Middle frontal gyrus (tissue), 1 donor: ENCODE data around the gene ZGPAT.
"Not testable (repeated sequence)": the region's sequence is repeated elsewhere in the genome, so short reads cannot be mapped to it uniquely, and the experiment has no call there.

Experiments
- DNase-seq: peaks from one replicate; pipeline ENCODE4 v3.0.0-alpha.2; 2015; ENCODE audit warnings: low spot score; ENCODE audit errors: extremely low spot score

ZGPAT gene, protein sequence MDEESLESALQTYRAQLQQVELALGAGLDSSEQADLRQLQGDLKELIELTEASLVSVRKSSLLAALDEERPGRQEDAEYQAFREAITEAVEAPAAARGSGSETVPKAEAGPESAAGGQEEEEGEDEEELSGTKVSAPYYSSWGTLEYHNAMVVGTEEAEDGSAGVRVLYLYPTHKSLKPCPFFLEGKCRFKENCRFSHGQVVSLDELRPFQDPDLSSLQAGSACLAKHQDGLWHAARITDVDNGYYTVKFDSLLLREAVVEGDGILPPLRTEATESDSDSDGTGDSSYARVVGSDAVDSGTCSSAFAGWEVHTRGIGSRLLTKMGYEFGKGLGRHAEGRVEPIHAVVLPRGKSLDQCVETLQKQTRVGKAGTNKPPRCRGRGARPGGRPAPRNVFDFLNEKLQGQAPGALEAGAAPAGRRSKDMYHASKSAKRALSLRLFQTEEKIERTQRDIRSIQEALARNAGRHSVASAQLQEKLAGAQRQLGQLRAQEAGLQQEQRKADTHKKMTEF

DNA sequence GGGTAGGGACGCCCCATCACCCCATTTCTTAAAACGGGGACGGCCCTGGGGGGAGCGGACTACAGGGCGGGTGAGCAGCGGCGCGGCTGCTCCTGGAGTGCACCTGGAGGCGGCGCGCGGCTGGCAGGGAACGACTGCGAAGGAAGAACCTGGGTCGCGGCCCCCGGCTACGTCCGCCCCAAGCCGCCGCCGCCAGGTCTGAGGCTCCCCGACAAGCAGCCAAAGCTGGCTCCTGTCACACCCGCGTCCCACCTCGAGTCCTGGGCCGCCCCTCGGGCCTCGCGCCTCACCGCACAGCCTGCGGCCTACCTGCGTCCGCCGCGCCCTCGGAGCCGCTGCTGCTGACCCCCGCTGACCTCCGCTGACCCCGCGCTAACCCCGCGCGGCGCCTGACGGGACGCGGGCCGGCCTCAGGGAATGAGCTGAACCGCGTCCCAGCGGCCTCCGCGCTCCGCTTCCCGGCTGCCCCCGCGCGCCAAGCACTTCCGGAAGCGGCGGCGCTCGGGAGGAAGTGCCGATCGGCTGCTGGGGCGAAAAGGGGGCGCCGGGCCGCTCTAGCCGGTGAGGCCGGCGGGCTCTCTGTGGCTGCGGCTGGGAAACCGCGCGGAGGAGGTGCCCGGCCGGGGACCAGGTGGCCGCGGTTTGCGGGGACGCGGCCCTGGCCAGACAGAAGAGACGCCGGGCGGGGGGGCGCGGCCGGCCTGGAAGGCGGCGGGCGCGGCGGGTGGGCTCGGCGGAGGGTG is at the start of gene ZGPAT, which contains the start of gene ARFRP1:
Gene ZGPAT, plus strand, starts transcription at position 482 of the 743 bp plus-strand sequence. CDS start 542 bp downstream, outside the sequence.
Gene ARFRP1, minus strand, starts transcription at position 419 of the 743 bp plus-strand sequence. CDS start 885 bp downstream, outside the sequence.
- peak; percentile 87 for DNase-seq

DNA sequence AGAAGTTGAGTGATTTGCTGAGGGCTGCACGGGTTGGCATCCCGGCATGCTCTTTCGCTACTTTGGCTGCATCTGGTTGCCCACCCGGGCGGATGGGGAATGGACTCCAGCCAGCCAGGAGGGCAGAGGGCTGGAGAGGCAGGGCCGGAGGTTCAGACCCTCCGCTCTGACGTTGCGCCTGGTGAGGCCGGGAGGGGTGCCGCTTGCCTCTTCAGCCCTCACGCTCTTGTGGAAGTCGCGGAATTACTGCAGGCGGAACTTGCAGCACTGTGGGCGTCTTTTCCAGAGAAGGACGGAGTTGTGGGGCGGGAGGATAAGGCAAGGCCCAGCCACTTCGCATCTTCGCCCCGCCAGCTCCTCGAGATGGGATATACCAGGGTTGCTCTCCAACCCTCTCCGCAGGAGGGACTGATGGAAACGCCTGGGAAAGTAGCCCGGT is 49.1 kb upstream of the ZGPAT start:
- DNase-seq = peak; percentile 5

DNA sequence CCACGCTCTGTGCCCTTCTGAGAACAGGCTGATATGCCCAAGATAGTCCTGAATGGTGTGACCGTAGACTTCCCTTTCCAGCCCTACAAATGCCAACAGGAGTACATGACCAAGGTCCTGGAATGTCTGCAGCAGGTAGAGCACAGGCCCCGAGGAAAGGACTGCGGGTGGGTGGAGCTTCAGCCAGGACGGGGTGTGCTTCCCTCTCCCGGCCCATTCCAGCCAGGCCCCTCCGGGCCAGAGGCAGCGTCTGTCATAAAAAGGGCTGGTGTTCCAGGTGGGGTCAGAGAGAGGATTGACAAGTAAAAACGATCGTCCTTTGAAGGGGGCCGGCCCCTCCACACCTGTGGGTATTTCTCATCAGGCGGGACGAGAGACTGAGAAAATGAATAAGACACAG is 48.5 kb upstream of the ZGPAT start:
- no peak for DNase-seq

DNA sequence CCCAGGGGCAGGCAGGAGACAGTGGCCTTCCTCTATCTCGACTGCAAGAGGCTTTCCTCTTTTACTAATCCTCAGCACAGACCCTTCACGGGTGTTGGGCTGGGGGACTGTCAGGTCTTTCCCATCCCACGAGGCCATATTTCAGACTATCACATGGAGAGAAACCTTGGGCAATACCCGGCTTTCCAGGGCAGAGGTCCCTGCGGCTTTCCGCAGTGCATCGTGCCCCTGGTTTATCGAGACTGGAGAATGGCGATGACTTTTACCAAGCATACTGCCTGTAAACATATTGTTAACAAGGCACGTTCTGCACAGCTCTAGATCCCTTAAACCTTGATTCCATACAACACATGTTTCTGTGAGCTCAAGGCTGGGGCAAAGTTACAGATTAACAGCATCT is 47.7 kb upstream of the ZGPAT start:
- DNase-seq = not testable (repeated sequence)

DNA sequence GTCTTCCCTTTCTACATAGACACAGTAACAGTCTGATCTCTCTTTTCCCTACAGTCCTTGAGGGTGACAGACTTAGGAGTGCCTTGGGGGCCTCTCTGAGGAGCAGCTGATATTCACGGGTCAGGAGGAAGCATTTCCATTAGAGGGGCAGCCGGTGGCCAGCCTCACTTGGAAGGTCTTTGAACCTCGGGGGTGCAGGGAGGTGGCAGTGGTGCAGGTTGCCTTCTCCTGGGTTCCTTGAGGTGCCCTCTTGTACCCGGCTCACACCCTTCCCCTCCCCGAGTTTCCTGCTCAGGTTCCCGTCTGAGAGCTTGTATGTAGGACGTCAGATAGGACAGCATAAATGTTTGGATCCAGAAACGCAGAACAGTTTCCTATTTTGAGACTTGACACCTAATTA is 47.2 kb upstream of the ZGPAT start:
- DNase-seq = no peak

DNA sequence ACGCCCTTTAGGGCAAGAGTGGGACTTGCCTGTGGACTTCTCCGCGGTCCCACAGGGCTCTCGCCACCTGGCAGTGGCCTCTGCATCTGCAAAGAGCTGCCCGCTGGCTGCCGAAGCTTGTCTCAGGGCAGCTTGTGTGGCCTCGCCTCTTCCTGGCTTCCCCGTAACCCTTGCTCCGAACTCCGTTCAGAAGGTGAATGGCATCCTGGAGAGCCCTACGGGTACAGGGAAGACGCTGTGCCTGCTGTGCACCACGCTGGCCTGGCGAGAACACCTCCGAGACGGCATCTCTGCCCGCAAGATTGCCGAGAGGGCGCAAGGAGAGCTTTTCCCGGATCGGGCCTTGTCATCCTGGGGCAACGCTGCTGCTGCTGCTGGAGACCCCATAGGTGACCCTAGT is 46.7 kb upstream of the ZGPAT start:
- DNase-seq = no peak

DNA sequence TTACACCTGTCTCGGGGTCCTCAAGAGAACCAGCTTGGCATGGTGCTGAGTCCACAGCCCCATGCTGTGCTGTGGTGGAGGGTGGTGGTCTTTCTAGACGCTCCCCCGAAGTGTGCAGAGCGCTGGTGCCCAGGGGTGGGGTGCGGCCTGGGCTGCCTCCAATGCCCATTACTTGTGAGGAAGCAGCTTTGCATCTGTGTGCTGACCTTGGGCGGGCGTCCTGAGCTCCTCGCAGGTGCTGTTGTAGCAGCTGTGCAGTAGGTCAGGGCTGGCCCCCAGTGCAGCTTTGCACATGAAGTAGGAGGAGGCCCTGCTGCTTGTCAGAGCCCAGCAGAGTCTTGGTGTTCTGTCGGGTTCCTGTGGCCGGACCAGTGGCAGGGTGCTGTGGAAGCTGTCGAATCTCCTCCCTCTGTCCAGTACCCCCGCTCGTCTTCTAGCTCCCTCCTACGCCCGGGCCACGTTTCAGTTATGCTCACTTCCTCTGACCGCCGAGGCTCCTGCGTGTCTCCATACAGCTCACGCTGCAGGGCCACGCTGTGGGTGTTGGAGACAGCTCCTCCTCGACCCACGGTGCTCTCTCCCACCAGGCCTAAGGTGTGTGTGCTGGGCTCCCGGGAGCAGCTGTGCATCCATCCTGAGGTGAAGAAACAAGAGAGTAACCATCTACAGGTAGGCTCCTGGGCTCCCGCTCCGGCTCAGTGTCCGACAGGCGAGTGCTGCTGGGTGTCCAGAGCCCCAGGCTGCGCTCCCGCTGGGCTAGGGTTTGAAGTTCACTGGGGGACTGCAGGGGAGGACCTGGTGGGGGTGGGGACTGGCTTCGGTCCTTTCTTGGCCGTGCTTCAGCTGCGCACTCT is 45.7 kb upstream of the ZGPAT start:
- no peak for DNase-seq

DNA sequence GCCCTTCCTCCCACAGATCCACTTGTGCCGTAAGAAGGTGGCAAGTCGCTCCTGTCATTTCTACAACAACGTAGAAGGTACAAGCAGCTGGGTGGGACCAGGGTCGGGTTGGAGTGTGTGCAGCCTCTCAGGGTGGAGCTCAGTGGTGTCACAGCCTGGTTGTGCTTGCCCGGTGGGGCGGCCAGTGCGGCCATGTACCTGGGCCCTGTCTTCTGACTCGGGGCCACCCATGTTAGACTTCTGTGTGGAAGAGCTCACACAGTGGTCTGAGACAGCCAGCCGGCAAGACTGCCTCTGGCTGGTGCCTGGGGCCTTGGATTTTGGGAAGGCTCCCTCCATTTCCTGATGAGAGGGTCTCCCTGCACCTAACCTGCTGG is 45.0 kb upstream of the ZGPAT start:
- DNase-seq = no peak

DNA sequence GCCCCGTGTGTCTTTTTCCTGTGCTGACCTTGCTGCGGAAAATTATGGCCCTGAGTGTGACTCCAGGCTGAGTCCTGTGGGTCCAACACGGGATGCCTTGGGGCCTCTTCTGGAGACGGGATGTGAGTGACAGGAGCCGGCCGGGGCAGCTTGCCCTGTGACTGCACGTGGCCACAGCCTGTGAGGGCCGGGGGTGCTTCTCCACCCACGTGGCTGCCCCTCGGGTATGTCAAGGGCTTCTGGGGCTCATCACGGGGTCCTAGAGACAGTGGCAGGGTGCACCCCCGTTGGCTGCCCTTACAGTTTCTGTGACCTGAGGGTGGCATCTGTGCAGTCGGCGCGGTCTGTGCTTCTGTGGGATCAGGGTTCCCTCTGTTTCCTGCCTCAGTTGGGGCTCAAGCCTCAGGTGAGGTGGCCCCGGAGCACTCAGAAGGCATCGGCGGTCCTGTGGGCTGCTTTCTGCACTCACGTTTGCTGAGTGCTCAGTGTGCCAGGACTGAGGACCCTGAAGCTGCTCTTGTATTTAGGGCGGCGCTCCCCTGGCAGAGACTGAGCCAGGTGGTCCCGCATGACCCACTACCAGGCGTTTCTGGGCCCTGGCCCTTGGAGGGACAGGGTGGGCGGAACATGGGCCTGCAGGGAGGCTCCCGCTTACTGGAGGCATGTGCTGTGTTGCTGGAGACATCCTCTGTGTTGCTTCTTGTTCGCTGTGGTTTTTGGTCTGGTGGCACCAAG is 44.3 kb upstream of the ZGPAT start:
- no peak for DNase-seq

DNA sequence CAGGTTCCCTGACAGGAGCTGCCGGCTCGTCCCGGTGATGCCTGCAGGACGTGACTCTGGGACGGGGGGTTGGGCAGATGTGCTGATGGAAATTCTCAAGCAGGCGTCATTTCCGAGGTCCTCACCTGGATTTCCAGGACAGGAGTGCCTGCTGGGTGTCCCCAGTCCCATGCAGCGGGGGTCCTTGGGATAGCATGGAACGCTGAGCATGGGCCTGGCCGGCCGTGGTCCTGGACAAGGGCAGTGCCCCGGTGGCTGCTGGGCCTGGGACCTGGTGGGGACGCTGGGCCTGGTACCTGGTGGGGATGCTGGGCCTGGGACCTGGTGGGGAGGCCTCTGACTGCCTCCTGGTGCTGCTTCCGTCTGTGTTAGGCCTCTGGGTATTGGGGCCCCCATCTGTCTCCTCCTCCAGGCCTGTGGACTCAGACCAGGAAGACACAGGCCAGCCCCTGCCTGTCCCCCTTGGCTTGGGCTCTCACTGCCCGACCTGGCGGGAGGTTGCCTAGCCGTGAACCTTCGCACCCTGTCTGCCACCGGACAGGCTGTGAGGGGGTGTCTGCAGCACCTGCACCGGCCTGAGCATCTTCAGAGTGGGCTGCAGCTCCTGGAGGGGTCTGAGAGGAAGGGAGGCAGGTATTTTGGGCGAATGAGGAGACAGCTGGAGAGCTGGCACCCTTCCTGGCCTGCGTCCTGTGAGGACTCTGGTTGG is 43.5 kb upstream of the ZGPAT start:
- no peak for DNase-seq

DNA sequence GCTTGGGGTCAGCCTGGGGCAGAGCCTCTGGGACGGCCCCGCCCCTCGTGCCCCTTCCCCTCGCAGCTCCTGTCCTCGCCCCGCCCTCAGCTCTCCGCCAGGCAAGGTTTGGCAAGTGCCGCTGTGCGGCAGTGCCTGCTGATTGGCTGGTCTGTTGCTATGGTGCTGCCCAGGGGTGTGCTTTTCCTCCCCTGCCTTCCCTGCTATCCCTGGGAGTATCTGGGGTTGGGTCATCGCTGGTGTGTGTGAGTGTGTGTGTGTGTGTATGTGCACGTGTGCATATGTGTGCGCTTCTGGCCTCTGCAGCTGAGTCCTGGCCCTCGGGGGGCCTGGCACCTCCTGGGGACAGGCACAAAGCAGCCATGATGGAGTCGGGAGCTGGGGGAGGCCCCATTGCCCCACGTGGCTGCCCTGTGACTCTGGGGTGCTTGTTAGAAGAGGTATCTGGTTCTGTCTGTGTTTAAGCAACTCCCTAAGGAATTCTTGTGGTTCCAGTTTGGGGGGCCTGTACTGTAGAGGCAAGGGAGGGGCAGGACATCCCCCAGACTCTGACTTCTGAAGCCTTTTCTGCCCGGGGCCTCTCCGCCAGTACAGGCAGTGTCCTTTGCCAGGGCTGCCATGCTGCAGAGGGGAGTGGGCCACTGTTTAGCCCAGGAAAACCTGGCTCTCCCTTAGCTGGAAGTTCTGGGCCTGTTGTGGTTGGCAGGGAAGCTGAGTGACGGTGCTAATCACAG is 42.8 kb upstream of the ZGPAT start:
- DNase-seq = peak; percentile 22

DNA sequence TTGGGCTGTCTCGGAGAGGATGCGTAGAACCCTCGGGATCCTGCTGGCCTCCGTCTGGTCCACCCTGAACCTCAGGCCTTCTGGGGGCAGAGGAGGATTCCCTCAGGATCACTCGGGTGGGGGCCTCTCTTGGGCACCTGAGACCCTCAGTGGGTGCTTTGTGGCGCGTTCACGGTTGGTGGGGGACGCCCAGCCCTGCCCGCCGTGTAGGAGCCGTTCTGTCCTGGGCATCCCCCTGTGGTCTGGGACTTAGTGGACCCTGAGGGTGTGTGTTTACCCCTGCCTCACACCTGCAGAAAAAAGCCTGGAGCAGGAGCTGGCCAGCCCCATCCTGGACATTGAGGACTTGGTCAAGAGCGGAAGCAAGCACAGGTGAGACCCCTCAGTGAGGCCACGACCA is 42.1 kb upstream of the ZGPAT start:
- no peak for DNase-seq

DNA sequence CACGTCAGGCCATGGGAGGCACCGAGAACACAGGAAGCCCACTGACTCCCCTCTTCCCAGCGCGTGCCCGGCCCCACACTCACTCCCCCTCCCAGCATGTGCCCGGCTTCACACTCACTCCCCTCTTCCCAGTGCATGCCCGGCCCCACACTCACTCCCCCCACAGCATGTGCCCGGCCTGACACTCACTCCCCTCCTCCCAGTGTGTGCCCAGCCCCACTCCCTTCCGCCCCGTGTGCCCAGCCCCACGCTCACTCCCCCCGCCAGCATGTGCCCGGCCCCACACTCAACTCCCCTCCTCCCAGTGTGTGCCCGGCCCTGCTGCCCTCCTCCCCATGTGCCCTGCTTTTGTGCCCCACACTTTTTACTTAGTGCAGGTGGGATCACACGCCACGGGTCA is 40.0 kb upstream of the ZGPAT start:
- no peak for DNase-seq

DNA sequence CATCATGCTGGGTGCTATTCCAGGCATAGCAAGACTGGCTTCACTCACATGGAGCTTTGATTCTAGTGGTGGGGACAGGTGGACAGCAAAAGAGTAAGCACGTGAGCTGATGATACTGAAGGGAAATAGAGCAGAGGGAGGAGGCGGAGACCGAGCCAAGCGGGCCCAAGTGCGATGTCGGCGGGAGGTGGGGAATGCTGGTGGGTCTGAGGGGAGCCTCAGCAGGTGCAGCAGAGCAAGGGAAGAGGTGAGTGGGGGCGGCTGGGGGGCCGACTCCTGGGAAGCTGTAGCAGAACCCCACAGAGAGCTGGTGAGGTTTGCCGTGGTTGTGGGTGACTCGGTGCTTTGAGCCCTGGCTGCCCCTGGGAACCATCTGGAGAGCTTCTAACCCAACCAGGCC is 39.5 kb upstream of the ZGPAT start:
- DNase-seq = no peak

DNA sequence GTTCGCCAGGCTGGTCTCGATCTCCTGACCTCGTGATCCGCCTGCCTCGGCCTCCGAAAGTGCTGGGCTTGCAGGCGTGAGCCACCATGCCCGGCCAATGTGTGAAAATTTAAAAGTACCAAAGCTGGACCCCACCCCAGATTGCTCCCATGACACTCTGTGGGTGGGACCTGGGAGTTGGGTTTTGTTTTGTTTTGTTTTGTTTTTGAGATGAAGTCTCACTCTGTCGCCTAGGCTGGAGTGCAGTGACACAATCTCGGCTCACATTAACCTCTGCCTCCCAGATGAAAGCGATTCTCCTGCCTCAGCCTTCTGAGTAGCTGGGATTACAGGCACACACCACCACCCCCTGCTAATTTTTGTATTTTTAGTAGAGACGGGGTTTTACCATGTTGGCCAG is 36.1 kb upstream of the ZGPAT start:
- not testable (repeated sequence) for DNase-seq

DNA sequence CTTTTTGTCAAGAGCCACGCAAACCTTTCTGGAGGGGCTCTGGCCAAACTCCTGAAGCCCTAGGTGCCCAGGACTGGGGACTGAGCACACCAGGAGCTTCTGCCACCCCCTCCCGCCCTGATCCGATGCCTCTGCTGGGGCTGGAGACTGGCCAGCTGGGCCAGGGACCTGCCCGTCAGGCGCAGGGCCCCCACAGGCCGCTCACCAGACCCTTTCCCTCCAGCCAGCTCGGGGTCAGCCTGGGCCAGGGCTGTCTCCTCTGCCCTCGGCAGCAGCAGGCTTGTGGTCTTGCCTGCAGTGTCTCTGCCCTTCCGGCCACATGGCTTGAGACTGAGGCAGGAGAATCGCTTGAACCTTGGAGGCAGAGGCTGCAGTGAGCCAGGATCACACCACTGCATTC is 35.2 kb upstream of the ZGPAT start:
- no peak for DNase-seq

DNA sequence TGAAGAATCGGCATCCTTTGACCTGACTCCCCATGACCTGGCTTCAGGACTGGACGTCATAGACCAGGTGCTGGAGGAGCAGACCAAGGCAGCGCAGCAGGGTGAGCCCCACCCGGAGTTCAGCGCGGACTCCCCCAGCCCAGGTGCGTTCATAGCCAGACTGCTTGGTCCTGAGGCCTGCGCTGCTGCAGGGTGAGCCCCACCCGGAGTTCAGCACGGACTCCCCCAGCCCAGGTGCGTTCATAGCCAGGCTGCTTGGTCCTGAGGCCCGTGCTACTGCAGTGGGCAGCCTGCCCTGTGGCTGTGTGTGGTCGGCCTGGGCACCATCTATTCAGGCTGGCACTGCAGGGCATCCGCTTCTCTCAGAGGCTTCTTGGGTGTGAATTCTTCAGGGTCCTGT is 33.9 kb upstream of the ZGPAT start:
- no peak for DNase-seq

DNA sequence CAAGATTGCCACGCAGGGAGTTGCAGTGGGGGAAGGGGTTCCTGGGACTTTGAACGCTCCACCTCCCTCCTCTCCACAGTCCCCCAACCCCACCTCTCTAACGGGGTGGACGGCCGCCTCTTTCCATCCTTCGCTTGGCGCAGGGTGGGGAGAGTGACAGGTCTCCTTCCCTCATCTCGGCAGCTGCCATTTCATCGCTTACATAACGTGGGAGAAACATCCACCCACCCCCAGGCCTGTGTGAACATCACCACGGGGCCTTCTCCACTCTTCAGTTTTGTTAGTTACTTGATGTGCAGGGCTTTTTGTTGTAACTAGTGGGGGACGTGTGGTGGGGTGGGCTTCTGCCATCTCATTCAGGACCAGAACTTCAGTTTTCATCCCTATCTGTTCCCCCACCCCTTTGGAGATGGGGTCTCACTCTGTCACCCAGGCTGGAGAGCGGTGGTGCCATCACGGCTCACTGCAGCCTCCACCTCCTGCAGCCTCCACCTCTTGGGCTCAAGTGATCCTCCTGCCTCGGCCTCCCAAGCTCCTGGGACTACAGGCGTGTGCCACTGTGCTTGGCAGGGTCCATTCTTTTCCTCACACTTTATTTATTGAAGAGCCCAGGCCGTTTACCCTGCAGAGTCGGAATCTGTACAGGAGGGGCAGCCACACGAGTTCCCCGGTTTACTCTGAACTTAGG is 32.0 kb upstream of the ZGPAT start:
- DNase-seq = no peak

DNA sequence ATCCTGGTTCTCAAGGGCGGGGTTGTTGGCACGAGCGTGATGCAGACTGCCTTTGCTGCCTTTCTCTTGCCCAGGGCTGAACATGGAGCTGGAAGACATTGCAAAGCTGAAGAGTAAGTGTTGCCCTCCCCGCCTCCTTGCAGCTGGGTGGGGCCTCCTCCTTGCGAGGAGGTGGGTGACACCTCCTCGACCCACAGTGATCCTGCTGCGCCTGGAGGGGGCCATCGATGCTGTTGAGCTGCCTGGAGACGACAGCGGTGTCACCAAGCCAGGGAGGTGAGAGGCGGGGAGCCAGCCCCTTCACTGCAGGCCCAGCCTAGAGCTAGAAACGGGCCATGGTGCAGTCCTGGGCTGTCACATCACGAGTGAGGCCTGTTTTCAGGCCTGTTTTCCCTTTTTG is 29.8 kb upstream of the ZGPAT start:
- DNase-seq = no peak
